ENCODE measurements around the gene RNH1.

The RNH1 gene

DNA sequence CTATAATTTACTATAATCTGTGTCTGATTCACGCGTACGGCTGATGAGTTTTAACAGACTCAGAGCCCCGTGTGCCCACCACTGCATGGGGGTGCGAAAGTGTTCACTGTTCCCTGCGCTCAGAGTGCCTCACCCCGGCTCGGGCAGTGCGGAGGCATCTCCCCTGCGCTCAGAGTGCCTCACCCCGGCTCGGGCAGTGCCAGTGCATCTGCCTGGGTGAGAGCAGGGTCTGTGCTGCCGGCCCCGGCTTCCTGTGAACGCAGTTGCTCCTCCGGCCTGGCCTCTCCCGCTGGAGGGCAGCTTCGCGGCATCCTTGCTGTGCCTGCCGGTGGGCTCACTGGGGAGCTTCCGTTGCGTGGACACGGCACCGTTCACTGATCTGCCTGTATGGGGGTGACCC, 42.7 kb downstream of the RNH1 start:
- Histone ChIP-seq H3K9me3 (replicated peaks; ENCODE audit: insufficient read depth, low read length) (no peaks in the 10 kb centered on the region), H3K27ac (ENCODE audit: low read length) (no peak overlapping the region), H3F3A (ENCODE audit: insufficient read depth, low read length) (no peaks in the 10 kb centered on the region), H3K27me3 (replicated peaks; ENCODE audit: insufficient read depth, low read length) (no peaks in the 10 kb centered on the region), H3K4me2 (ENCODE audit: low read depth, low read length) (no peak overlapping the region), H3K4me3 (ENCODE audit: low read length) (no peak overlapping the region), H4K20me1 (ENCODE audit: insufficient read depth, low read length) (no peaks in the 10 kb centered on the region), H3K36me3 (replicated peaks; ENCODE audit: insufficient read depth, low read length) (no peaks in the 10 kb centered on the region), H3K9me2 (replicated peaks; ENCODE audit: insufficient read depth, low read length) (no peaks in the 10 kb centered on the region), H3K9ac (ENCODE audit: low read length) (no peak overlapping the region), H3K4me1 (ENCODE audit: low read length) (no peaks in the 10 kb centered on the region), H2AFZ (ENCODE audit: low read length) (no peak overlapping the region), H3K79me2 (ENCODE audit: low read length) (no peaks in the 10 kb centered on the region)
- no peak for TF ChIP-seq EZH2 (optimal IDR thresholded peaks at IDR 0.05; ENCODE audit: low read depth, low read length)
- TF ChIP-seq, protein P1, sequence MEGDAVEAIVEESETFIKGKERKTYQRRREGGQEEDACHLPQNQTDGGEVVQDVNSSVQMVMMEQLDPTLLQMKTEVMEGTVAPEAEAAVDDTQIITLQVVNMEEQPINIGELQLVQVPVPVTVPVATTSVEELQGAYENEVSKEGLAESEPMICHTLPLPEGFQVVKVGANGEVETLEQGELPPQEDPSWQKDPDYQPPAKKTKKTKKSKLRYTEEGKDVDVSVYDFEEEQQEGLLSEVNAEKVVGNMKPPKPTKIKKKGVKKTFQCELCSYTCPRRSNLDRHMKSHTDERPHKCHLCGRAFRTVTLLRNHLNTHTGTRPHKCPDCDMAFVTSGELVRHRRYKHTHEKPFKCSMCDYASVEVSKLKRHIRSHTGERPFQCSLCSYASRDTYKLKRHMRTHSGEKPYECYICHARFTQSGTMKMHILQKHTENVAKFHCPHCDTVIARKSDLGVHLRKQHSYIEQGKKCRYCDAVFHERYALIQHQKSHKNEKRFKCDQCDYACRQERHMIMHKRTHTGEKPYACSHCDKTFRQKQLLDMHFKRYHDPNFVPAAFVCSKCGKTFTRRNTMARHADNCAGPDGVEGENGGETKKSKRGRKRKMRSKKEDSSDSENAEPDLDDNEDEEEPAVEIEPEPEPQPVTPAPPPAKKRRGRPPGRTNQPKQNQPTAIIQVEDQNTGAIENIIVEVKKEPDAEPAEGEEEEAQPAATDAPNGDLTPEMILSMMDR (IDR thresholded peaks at IDR 0.05; ENCODE audit: low read length): no peak
- no peak for TF ChIP-seq EZH2phosphoT487 (IDR thresholded peaks at IDR 0.05; ENCODE audit: low read length)
- DNase-seq: no peak

DNA sequence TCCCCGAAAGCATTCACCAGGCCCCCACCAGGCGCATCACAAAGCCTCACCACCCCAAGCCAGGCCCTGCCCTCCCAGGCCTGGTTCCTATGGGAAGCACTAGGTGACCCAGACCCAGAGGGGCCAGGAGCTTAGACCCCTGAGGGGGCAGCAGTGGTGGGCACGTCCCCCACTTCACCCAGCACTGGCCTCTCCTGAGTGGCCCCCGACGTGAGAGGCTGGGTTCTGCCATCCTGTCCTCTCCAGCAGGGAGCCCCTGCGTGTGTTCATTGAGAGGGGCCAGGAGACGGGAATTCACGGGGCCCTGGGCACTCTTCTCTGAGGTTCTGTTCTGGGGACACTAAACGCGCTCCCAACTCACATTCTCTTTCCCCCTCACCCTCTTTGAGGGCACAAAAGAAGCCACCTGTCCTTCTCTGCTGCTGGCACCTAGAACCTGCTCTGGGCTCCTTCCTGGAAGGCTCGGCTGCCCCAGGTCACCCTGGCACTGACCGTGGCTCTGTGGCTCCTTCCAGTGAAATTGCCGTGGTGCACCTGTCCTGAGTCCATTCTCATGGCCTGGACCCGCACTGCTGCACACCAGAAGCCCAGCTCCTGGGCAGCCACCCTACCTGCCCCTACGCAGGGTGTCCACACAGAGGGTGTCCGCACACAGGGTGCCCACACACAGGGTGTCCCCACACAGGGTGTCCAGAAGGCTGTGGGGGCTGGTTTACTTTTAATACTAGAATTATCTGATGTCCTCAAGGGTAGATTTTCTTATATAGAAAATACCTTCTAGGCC, 44.7 kb downstream of the RNH1 start:
- H3K9ac ChIP-seq (ENCODE audit: low read length): no peak overlapping the region
- no peak for TF ChIP-seq EZH2phosphoT487 (IDR thresholded peaks at IDR 0.05; ENCODE audit: low read length)
- TF ChIP-seq, protein P1 (IDR thresholded peaks at IDR 0.05; ENCODE audit: low read length): no peak
- H3K27me3 ChIP-seq (replicated peaks; ENCODE audit: insufficient read depth, low read length): no peaks in the 10 kb centered on the region
- no peaks in the 10 kb centered on the region for H3K9me3 ChIP-seq (replicated peaks; ENCODE audit: insufficient read depth, low read length)
- H3K9me2 ChIP-seq (replicated peaks; ENCODE audit: insufficient read depth, low read length): no peaks in the 10 kb centered on the region
- DNase-seq: no peak
- H3K27ac ChIP-seq (ENCODE audit: low read length): no peak overlapping the region
- H3F3A ChIP-seq (ENCODE audit: insufficient read depth, low read length): no peaks in the 10 kb centered on the region
- H4K20me1 ChIP-seq (ENCODE audit: insufficient read depth, low read length): no peaks in the 10 kb centered on the region
- H3K79me2 ChIP-seq (ENCODE audit: low read length): no peaks in the 10 kb centered on the region
- no peak overlapping the region for H3K4me3 ChIP-seq (ENCODE audit: low read length)
- H2AFZ ChIP-seq (ENCODE audit: low read length): no peak overlapping the region
- no peaks in the 10 kb centered on the region for H3K4me1 ChIP-seq (ENCODE audit: low read length)
- H3K4me2 ChIP-seq (ENCODE audit: low read depth, low read length): no peak overlapping the region
- H3K36me3 ChIP-seq (replicated peaks; ENCODE audit: insufficient read depth, low read length): no peaks in the 10 kb centered on the region

DNA sequence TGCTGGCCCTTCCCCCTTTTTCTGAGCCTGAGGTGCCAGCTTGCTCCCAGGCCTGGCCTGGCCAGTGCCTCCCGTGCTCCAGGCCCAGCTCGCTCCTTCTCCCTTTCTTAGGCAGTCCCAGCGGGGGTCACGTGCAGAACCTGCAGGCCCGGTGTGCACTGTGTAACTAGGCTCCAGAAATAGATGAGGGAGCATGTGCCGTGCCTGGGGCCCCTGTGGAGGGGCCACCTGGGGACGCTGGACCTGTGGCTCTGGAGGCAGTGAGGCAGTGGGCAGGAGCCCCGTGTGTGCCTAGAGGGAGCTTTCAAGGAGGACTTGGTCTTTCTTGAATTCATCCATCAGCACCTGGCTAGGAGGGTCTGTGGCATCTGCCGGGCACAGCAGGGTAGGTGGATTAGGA, 45.4 kb downstream of the RNH1 start:
- H3K27ac ChIP-seq (ENCODE audit: low read length): no peak overlapping the region
- no peak overlapping the region for H3K4me3 ChIP-seq (ENCODE audit: low read length)
- no peaks in the 10 kb centered on the region for H3K27me3 ChIP-seq (replicated peaks; ENCODE audit: insufficient read depth, low read length)
- no peaks in the 10 kb centered on the region for H4K20me1 ChIP-seq (ENCODE audit: insufficient read depth, low read length)
- H3K9ac ChIP-seq (ENCODE audit: low read length): no peak overlapping the region
- H3F3A ChIP-seq (ENCODE audit: insufficient read depth, low read length): no peaks in the 10 kb centered on the region
- no peaks in the 10 kb centered on the region for H3K9me2 ChIP-seq (replicated peaks; ENCODE audit: insufficient read depth, low read length)
- TF ChIP-seq EZH2 (optimal IDR thresholded peaks at IDR 0.05; ENCODE audit: low read depth, low read length) (no peak), EZH2phosphoT487 (IDR thresholded peaks at IDR 0.05; ENCODE audit: low read length) (no peak)
- TF ChIP-seq, protein P1 (IDR thresholded peaks at IDR 0.05; ENCODE audit: low read length): no peak
- DNase-seq: no peak
- no peak overlapping the region for H3K4me2 ChIP-seq (ENCODE audit: low read depth, low read length)
- H3K79me2 ChIP-seq (ENCODE audit: low read length): no peaks in the 10 kb centered on the region
- H2AFZ ChIP-seq (ENCODE audit: low read length): no peak overlapping the region
- H3K9me3 ChIP-seq (replicated peaks; ENCODE audit: insufficient read depth, low read length): no peaks in the 10 kb centered on the region
- H3K4me1 ChIP-seq (ENCODE audit: low read length): no peaks in the 10 kb centered on the region
- no peaks in the 10 kb centered on the region for H3K36me3 ChIP-seq (replicated peaks; ENCODE audit: insufficient read depth, low read length)
